DND-41 (cell line): Measurements from ENCODE around the gene BCAP29.

Source experiments
- CTCF ChIP-seq: IDR thresholded peaks from 2 replicates; pipeline ENCODE4 v1.5.1; 2012; ENCODE audit warnings: borderline replicate concordance, low read length, moderate library complexity, mild to moderate bottlenecking; ENCODE audit not compliant: poor library complexity, severe bottlenecking; ENCODE audit errors: extremely low read depth
- EZH2 ChIP-seq: IDR thresholded peaks from 3 replicates; pipeline ENCODE4 v1.6.1; 2012; ENCODE audit warnings: borderline replicate concordance, low read depth, mild to moderate bottlenecking, moderate library complexity, low read length, inconsistent platforms; ENCODE audit not compliant: severe bottlenecking

DNA sequence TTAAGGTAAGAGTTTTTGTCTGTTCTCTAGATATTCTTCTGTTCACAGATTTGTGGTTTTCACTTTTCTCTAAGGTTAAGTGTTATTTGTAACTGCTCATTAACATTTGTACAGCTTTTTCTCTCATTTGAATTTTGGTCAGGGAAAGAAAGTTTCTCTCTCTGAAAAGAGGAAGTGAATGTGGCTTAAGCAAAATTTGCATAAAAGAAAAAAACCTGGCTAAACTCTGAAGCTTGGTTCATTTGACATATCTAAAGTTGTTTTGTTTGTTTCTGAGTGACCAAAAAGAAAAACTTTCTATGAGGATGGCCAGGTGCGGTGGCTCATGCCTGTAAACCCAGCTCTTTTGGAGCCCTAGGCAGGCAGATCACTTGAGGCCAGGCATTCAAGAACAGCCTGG is 58.5 kb downstream of the BCAP29 start:
- no peak for TF ChIP-seq CTCF
- no peak for TF ChIP-seq EZH2
